ENCODE results near the gene POM121C. TPM values are rescaled to one million over a fixed set of nuclear protein-coding genes. Genes with fewer than 3 reads are reported as not detected.
A peak's percentile ranks its signal among the peaks of the same experiment; 100 is the strongest.
"Not testable (repeated sequence)": the region's sequence is repeated elsewhere in the genome, so short reads cannot be mapped to it uniquely, and the experiment has no call there.

The POM121C gene
- total and polyA plus RNA-seq, 2 donors (not counting 1 experiment from before 2014, with no cell fraction given): 27.0 to 78.3 TPM

DNA sequence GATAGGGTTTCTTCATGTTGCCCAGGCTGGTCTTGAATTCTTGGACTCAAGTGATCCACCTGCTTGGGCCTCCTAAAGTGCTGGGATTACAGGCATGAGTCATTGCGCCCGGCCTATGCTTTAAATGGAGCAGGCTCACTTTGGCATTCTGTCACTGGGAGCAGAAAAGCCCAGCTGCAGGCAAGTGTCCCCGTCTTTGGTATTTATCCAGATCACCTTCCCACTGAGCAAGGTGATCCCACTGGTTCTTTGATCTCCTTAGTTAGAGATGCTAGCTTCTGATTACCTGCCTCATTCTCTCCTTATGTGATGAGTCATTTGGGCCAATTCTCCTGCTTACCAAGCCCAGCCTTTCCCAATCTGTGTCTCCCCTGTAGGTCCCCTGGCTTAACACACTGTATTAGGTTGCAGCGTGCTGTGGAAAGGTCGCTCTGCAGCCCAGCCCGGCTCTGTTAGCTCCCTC, 45.3 kb upstream of the POM121C start:
- Histone ChIP-seq H3K27me3 (replicated peaks in 1 of 4; ENCODE audit: control extremely low read depth in 1 of 4, control insufficient read depth in 3 of 4, insufficient read depth in 4 of 4, low read length in 3 of 4) (no peaks in the 10 kb centered on the region), H3K9ac (ENCODE audit: low read length) (no peak overlapping the region), H2AFZ (ENCODE audit: insufficient read depth, low read depth, low read length, poor library complexity, severe bottlenecking) (no peak overlapping the region), H3K27ac (ENCODE audit: low read length in 2 of 2) (no peak overlapping the region), H3K9me3 (ENCODE audit: control extremely low read depth in 1 of 3, control insufficient read depth in 2 of 3, insufficient read depth in 1 of 3, low read length in 2 of 3) (no peaks in the 10 kb centered on the region), H3K4me2 (replicated peaks; ENCODE audit: low read depth, low read length, poor library complexity, severe bottlenecking) (no peak overlapping the region), H3K4me1 (ENCODE audit: control insufficient read depth in 2 of 2, insufficient read depth in 2 of 2, low read length in 2 of 2) (peaks cover 12 to 14% of the 10 kb centered on the region in 2 donors), H4K20me1 (ENCODE audit: control insufficient read depth, insufficient read depth, low read length, poor library complexity, severe bottlenecking) (peaks cover 3% of the 10 kb centered on the region), H3K4me3 (ENCODE audit: control extremely low read depth in 1 of 5, extremely low read depth in 1 of 5, insufficient read depth in 1 of 5, low read depth in 2 of 5, low read length in 4 of 5) (no peak overlapping the region), H3K79me2 (ENCODE audit: control insufficient read depth, insufficient read depth, low read length) (peaks cover 20% of the 10 kb centered on the region), H3K36me3 (replicated peaks in 1 of 2; ENCODE audit: control extremely low read depth in 1 of 2, control insufficient read depth in 1 of 2, extremely low read depth in 1 of 2, insufficient read depth in 2 of 2, low read length in 1 of 2) (no peaks in the 10 kb centered on the region)
- ATAC-seq (ENCODE audit: low read depth) (no peak), DNase-seq (no peak)
- POLR2A ChIA-PET: interaction anchor here (0.8 kb wide), 1 partner anchor 53 kb away, joined by 3 read pairs; no protein-coding TSS in a partner anchor
- no peaks in the 10 kb centered on the region for H3K27me3 Mint-ChIP-seq
- intact Hi-C loops (cut with micrococcal nuclease): no loop called here
- CTCF ChIA-PET: interaction anchor here (0.7 kb wide), 1 partner anchor 487 kb away, joined by 3 read pairs; no protein-coding TSS in a partner anchor
- WGBS (ENCODE audit: insufficient coverage): 100% methylated on average over 6 of the region's 6 CpGs
- H3K4me1 Mint-ChIP-seq: peaks cover 23% of the 10 kb centered on the region
- TF ChIP-seq EZH2 (IDR thresholded peaks at IDR 0.05; ENCODE audit: borderline replicate concordance, insufficient read depth, low read depth, low read length, poor library complexity, severe bottlenecking) (no peak), CTCF (IDR thresholded peaks at IDR 0.05) (no peak)
- no peak overlapping the region for H3K4me3 Mint-ChIP-seq
- H3K27ac Mint-ChIP-seq: no peak overlapping the region
- H3K9me3 Mint-ChIP-seq (ENCODE audit: insufficient read depth): no peaks in the 10 kb centered on the region

DNA sequence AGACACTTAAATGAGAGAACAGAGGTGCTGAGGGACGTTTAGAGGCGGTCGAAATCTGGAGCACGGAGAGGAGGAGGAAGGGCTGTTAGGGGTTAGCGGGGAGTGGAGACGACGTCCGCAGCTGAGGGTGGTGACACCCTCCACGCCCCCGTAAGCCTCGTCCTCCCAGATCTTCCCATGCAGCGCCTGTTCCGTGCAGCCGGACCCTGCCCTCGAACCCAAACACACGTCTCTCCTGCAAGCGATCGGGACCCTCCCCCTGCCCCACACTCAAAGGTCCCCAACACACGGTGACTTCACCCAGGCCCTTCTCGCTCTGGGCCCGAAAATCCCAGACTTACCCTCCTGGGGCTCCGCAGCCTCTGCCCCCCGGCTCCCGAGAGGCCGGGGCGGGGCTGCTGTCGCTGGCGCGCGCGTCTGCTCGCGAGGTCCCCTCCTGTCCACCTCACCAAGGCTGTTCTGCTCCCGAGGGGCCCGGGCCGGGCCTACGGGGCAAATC, 41.2 kb upstream of the POM121C start:
- H3K27me3 ChIP-seq (replicated peaks in 1 of 4; ENCODE audit: control extremely low read depth in 1 of 4, control insufficient read depth in 3 of 4, insufficient read depth in 4 of 4, low read length in 3 of 4); POLR2A ChIA-PET; H4K20me1 ChIP-seq (ENCODE audit: control insufficient read depth, insufficient read depth, low read length, poor library complexity, severe bottlenecking); H3K9me3 ChIP-seq (ENCODE audit: control extremely low read depth in 1 of 3, control insufficient read depth in 2 of 3, insufficient read depth in 1 of 3, low read length in 2 of 3); H3K27me3 Mint-ChIP-seq; ATAC-seq (ENCODE audit: low read depth); H3K9me3 Mint-ChIP-seq (ENCODE audit: insufficient read depth): not testable (repeated sequence)
- H3K4me1 ChIP-seq (ENCODE audit: control insufficient read depth in 2 of 2, insufficient read depth in 2 of 2, low read length in 2 of 2): peaks cover 12 to 16% of the 10 kb centered on the region in 2 donors
- peak; percentile 32 for DNase-seq
- peak overlapping the region in 1 of 2 donors; percentile 82 for H3K27ac ChIP-seq (ENCODE audit: low read length in 2 of 2)
- H3K79me2 ChIP-seq (ENCODE audit: control insufficient read depth, insufficient read depth, low read length): peaks cover 30% of the 10 kb centered on the region
- under 1% methylated on average over 30 of the region's 37 CpGs for whole genome bisulfite sequencing (ENCODE audit: insufficient coverage)
- peak overlapping the region in 4 of 5 experiments; percentile 70 to 90 (median 86) for H3K4me3 ChIP-seq (ENCODE audit: control extremely low read depth in 1 of 5, extremely low read depth in 1 of 5, insufficient read depth in 1 of 5, low read depth in 2 of 5, low read length in 4 of 5)
- Mint-ChIP-seq H3K27ac (peak overlapping the region; percentile 87), H3K4me3 (peak overlapping the region; percentile 93), H3K4me1 (peaks cover 30% of the 10 kb centered on the region)
- H3K9ac ChIP-seq (ENCODE audit: low read length): peak overlapping the region; percentile 87
- peaks cover 3 to 14% of the 10 kb centered on the region in 2 experiments for H3K36me3 ChIP-seq (replicated peaks in 1 of 2; ENCODE audit: control extremely low read depth in 1 of 2, control insufficient read depth in 1 of 2, extremely low read depth in 1 of 2, insufficient read depth in 2 of 2, low read length in 1 of 2)
- intact Hi-C loops (cut with micrococcal nuclease): loop anchor here (5.0 to 10.0 kb wide), 3 partner anchors 235 to 1842 kb away; partner anchors contain the start of genes BUD23, DNAJC30 and RCC1L
- peak overlapping the region; percentile 80 for H3K4me2 ChIP-seq (replicated peaks; ENCODE audit: low read depth, low read length, poor library complexity, severe bottlenecking)
- H2AFZ ChIP-seq (ENCODE audit: insufficient read depth, low read depth, low read length, poor library complexity, severe bottlenecking): peak overlapping the region; percentile 98
- CTCF ChIA-PET: interaction anchor here (1.3 kb wide), 1 partner anchor 235 kb away, joined by 3 read pairs; no protein-coding TSS in a partner anchor

DNA sequence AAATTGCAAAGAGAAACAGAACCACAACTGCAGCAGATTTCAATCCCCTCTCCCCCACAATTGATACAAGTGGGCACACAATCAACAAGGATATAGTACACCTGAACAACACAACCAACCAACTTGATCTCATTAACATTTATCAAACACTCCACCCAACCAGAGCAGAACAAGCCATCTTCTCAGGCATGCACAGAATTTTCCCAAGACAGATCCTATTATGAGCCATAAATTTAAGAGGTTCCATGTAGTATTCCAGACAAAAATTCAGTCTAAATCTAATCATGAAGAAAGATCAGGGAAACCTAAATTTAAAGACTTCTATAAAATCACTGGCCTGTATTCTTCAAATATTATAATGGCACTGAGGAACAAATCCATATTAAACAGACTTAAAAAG, 35.6 kb upstream of the POM121C start:
- H3K27ac Mint-ChIP-seq: not testable (repeated sequence)

More for the DNA sequence above, 35.6 kb upstream of the POM121C start:
- H3K4me3 ChIP-seq (ENCODE audit: control extremely low read depth in 1 of 5, extremely low read depth in 1 of 5, insufficient read depth in 1 of 5, low read depth in 2 of 5, low read length in 4 of 5); CTCF ChIA-PET; H3K9me3 Mint-ChIP-seq (ENCODE audit: insufficient read depth); H3K9ac ChIP-seq (ENCODE audit: low read length); H3K4me3 Mint-ChIP-seq; POLR2A ChIA-PET; H4K20me1 ChIP-seq (ENCODE audit: control insufficient read depth, insufficient read depth, low read length, poor library complexity, severe bottlenecking); H2AFZ ChIP-seq (ENCODE audit: insufficient read depth, low read depth, low read length, poor library complexity, severe bottlenecking); H3K9me3 ChIP-seq (ENCODE audit: control extremely low read depth in 1 of 3, control insufficient read depth in 2 of 3, insufficient read depth in 1 of 3, low read length in 2 of 3); H3K4me1 ChIP-seq (ENCODE audit: control insufficient read depth in 2 of 2, insufficient read depth in 2 of 2, low read length in 2 of 2); H3K4me2 ChIP-seq (replicated peaks; ENCODE audit: low read depth, low read length, poor library complexity, severe bottlenecking); H3K27ac ChIP-seq (ENCODE audit: low read length in 2 of 2); DNase-seq; H3K27me3 ChIP-seq (replicated peaks in 1 of 4; ENCODE audit: control extremely low read depth in 1 of 4, control insufficient read depth in 3 of 4, insufficient read depth in 4 of 4, low read length in 3 of 4); H3K27me3 Mint-ChIP-seq; ATAC-seq (ENCODE audit: low read depth): not testable (repeated sequence)
- intact Hi-C loops (cut with micrococcal nuclease): loop anchor here (10.0 kb wide), 2 partner anchors 447 to 1837 kb away; partner anchors contain the start of genes BUD23, DNAJC30 and RCC1L
- Histone ChIP-seq H3K79me2 (ENCODE audit: control insufficient read depth, insufficient read depth, low read length) (peaks cover 31% of the 10 kb centered on the region), H3K36me3 (replicated peaks in 1 of 2; ENCODE audit: control extremely low read depth in 1 of 2, control insufficient read depth in 1 of 2, extremely low read depth in 1 of 2, insufficient read depth in 2 of 2, low read length in 1 of 2) (peaks cover 3 to 18% of the 10 kb centered on the region in 2 experiments)
- H3K4me1 Mint-ChIP-seq: peaks cover 16% of the 10 kb centered on the region
